GM21786 (cell line): ENCODE data around the gene CHST14.

ENCODE experiments used
- ATAC-seq: cut with Tn5 transposase; IDR thresholded peaks from one replicate; pipeline ENCODE4 v1.9.1; 2021; ENCODE audit not compliant: unreplicated experiment

CHST14 gene, protein sequence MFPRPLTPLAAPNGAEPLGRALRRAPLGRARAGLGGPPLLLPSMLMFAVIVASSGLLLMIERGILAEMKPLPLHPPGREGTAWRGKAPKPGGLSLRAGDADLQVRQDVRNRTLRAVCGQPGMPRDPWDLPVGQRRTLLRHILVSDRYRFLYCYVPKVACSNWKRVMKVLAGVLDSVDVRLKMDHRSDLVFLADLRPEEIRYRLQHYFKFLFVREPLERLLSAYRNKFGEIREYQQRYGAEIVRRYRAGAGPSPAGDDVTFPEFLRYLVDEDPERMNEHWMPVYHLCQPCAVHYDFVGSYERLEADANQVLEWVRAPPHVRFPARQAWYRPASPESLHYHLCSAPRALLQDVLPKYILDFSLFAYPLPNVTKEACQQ

DNA sequence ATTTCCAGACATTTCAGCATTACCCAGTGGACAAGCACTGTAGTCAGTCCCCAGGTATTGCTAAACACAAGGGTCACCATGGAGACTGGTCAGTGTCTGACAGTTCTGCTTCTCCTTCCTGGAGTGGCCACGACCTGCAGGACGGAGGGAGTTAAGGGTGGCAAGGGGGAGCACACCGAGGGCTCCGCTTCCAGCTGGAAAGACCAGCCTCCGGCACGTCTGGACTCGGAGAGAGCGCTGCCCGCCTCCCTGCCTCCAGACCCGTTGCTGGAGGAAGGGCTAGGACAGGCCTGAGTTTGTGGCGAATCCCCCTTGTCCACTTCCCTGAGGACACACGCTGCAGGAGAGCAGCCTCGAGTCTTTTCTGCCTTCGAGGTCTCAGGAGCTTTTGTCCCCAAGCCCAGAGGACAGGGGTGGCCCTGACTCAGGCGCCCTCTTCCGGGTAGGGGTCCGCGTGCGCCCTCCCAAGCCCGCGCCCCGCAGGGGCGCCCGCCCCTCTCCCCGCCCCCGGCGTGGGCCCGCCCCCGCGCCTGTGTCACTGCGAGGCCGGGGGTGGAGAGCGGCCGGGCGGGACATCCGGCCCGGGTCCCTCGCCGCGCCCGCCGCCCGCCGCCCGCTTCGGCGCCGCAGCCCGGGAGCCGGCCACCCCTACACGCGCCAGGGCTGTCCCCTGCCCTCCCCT, at the start of gene CHST14:
Gene CHST14 (plus strand): TSS at position 562 of the 682 bp plus-strand sequence. CDS start 230 bp downstream, outside the sequence.
- peak; percentile 44 for ATAC-seq

DNA sequence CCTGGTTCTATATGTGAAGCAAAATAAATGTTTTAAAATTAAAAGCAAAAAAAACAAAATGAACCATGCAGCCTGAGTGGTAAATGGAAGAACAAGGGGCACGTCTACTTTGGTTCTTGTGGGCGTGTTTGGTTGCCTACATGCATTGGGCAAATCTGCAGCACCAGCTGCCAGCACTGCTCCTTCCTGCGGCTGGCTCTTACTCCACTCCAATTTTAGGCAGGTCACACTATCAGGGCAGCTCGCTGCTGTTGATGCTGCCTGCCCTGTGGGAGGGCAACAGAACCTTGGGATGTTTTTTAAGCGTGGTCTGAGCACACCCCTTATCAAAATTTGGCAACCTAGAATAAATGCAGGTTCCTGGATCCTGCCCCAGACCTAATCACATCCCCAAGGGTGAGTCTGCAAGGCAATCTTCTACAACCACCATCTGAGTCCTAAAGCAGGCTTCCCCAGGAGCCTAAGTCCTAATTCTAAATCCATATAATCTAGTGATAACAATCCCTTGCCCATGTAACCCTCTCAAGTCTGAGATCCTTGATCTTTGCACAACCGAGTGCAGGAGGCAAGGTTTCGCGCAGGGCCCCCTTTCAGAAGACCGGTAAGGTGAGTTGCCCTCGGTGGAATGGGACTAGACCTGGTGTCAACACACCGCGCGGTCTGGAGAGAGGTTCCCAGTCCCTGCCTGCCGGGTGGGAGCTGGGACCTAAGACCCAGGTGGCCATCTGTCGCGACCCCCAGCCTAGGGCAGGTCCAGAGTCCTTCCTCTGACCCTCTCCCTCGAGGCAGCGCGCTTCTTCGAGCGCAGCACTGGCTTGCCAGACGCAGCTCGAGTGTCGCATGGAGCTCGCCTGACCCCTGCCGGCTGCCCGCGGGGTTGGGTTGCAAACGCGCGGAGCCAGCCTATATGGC, 49.3 kb upstream of the CHST14 start:
- ATAC-seq = peak; percentile 84

DNA sequence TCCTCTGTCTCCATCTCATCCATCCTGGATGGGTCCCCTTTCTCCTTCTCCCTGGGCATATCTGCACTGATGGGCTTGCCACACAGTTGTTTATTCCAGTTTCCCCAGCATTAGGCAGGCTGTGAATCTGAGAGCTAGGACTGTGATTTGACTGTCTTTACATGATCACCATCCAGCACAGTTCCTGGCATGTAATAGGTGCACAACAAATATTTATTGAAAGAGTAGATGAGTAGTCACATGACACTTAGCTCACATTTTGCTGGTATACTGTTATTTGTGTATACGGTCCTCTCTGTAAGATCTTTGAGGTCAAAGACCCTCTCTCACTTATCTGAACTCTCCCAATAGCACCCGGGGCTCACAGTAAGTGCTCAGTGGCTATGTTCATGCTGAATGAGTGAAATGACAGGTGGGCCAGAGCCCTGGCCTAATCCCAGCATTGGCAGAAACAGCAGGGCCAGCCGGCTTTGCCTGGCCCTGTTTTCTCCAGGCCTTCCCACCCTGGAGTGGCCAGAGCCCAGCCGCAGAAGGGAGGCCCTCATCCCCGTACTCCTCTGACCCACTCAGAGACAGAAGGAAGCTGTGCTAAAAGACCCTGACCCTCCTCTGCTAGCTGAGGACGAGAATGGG, 46.2 kb upstream of the CHST14 start:
- no peak for ATAC-seq

DNA sequence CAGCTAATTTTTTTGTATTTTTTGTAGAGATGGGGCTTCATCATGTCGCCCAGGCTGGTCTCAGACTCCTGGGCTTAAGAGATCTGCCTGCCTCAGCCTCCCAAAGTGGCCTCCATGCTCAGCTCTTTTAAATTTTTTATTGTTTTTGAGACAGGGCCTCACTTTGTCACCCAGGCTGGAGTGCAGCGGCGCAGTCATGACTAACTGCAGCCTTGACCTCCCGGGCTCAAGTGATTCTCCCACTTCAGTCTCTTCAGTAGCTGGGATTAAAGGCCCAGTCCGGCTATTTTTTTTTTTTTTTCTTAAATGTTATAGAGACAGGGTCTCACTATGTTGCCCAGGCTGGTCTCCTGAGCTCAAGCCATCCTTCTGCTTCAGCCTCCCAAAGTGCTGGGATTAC, 45.1 kb upstream of the CHST14 start:
- ATAC-seq = no peak

DNA sequence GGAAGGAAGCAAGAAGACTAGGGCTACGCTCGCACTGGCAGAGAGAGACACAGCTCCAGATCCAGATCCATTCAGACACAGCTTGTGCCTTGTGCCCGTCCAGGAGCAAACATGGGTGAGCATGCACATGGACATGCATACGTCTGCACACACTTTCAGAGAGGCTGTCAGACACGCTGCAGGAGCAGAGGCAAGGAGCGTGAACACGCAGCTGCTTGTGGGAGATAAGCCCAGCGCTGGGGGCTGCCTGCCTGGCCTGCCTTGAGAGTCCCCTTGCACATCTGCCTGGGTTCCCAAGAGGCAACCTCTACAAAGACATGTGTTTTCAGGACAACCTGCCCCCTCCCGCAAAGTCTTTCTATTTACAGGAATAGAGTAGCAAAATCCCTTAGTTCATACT, 43.6 kb upstream of the CHST14 start:
- ATAC-seq = no peak

DNA sequence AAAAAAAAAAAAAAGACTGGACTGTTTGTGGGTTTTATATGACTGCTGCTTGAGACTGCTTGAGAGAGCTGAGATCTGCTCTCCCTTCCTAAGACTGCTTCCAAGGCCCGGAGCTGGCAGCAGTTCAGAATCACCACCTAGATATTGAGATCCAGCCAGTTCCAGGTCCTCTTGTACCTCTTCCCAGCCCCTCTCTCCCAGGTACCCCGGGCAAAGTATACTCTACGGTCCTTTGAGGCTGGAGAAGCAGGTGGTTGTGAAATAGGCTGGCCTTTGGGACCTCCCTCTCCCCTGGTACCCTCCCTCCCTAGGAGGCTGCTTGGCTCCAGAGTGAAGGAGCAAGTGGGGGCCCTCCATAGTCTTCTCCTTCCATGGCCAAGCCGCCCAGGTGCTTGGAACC, 42.6 kb upstream of the CHST14 start:
- ATAC-seq = no peak

DNA sequence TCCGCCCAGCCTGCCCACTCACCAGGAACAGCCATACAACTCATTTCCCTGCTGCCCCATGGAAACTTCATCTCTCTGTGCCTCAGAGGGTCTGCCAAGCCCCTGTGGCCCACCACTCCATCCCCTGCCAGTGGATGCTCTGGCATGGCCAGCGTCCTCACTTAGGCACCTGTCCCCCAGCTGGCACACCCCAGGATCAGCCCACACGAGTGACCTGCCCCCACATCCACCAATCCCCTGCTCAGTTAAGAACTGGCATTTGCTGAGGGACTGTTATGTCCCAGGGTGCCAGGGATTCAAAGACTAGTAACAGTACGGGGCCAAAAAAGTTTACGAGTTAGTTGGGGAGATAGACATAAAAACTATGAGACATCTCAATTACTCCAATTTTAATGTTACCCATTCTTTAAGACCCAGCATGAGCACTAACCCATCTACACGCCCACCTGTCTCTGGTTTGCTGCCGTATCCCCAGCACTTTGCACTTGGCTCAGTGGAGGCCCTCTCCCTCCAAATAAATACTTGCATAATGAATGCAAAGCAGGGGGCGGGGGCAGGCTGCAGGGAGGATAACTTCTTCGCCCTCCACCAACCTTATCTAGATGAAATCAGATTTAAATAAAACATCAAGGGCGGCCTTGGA, 41.6 kb upstream of the CHST14 start:
- no peak for ATAC-seq

DNA sequence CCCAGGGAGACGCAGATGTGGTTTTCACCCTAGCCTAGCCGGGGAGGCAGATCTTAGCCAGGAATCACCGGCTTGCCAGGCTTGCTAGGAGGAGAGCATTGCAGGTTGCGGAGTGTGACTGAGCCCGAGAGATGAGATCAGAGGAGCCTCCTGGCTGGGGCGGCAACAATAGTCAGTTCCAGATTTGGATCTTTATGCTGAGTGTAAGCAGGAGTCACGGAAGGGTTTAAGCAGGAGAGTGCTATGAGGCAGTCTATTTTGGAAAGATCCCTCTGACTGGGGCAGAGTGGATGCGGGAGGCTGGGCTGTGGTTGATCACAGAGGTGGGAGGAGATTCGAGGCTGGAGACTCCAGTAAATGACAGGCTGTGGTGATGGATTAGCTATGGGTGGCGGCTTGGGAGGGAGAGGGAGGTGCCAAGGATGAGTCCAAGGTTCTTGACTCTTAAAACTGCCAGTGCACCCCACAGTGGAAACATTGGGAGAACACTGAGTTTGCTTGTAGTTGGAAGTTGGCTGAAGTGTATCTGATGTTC, 40.4 kb upstream of the CHST14 start:
- no peak for ATAC-seq

DNA sequence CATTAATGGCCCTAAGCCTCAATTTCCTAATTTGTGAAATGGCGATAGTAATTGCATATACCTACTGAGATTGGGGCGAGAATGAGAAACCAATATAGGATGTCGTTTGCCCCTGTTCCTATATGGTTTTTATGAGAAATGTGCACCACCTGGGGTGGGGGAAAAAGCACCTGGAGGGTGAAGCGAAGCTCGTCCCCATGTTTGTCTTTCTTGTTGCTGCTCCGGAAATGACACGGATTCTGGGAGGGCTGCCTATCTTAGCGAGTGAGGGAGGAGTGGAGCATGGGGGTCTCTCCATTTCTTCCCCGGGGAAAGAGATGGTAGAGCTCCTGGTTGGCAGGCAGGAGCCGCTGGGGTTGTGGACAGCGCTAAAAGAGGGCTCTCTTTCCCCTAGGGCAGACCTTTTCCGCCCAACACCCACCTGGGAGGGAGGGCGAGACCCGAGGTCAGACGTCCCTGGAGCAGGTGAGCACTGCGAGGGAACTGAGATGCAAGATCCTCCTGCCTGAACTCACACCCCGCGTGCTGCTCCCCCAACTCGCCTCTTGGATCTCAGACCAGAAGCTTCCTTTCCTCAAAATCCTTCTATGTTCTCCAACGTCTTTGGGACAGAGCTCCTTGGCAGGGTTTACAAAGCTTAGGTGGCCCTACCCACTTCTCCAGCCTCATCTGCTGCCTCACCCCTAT, 35.6 kb upstream of the CHST14 start:
- ATAC-seq = no peak

DNA sequence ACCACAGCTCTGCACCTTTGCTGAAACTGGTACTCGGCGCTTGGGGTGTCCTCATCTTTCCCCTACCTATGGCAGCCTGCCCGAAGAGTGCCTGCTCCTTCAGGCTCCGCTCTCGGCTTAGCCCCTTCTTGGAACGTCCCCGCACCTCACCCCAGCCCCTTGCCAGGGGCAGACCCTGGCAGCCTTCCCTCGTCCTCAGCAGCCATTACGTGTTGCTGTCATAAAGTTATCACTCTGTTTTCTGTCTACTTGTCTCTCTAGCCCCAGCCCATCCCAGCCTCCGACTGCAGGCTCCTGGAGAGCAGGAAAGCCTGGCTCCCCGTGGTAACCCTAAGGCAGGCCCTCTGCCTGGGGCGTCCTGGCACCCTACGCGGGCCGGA, 35.1 kb upstream of the CHST14 start:
- no peak for ATAC-seq

DNA sequence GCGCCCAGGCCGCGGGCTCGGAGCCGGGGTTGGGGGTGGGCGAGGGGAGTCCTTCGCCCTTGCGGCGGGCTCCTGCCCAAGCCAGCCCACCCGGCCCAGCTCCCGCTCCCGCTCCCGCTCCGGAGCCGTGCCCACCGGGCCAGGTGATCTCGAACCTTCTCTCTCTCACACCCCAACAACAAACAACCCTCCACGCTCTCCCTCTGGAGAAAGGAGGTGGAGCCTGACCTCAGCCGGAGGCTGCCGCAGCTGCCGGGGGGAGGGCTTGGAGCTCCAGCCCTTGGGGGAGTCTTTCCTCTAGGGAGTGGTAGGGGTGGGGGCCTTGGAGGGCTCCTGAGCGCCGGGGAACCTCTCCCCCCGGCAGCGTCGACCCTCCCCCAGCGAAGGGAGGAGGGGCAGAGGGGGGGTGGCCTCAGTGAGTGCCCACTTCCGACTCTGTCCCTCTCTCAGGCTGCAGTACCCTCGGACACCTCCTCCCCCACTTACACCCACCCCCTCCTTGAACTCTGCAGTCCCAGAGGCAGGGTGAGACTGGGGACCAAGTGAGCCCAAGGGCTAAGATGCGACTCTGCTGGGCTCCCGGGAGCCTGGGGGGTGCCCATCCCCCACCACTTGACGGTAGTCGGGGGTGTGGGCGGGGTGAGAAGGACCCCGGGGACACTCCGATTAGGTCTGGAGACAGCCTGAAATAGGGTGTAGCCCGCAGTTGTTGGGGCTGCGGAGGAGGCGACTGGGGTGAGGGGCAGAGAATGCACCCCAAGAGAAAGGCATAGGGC, 34.5 kb upstream of the CHST14 start:
- ATAC-seq = no peak

DNA sequence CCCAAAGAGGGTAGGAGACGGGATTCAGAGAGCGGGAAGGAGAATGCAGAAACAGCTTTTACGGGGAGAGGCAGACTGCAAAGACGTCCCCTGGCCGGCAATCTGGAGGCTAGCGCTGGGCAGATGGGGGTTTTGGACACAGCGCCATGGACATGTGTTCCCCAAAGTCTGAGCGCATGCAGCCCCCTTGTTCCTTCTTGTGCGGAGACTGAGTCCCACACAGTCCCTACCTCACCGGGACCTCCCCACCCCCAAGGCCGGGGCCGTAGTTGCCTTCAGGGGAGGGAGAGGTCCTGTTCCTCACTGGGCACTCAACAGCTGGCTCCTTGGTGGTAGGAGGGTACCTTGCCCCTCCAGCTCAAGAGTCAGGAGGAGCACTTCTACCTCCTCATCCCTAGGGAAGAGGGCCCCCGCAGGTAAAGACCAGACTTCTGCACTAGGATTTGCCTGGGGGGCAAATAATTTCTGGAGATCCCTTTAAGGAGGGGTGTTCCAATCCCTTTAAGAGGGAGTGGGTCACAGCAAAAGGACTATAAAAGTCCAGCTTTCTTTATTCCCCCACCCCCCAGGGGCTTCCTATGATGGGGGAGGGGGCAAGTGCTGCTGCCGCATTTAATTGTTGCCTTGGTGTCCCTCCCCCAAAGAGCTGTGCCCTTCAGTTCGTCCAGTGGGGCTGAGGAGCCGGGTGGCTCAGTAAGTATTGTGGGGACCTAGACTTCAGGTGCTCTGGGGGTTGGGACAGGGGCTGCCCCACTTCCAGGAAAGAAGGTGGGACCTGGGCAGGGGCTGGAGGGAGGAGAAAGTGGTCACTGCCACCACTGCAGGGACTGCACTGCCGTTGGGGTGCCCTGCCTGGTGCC, 33.7 kb upstream of the CHST14 start:
- no peak for ATAC-seq

DNA sequence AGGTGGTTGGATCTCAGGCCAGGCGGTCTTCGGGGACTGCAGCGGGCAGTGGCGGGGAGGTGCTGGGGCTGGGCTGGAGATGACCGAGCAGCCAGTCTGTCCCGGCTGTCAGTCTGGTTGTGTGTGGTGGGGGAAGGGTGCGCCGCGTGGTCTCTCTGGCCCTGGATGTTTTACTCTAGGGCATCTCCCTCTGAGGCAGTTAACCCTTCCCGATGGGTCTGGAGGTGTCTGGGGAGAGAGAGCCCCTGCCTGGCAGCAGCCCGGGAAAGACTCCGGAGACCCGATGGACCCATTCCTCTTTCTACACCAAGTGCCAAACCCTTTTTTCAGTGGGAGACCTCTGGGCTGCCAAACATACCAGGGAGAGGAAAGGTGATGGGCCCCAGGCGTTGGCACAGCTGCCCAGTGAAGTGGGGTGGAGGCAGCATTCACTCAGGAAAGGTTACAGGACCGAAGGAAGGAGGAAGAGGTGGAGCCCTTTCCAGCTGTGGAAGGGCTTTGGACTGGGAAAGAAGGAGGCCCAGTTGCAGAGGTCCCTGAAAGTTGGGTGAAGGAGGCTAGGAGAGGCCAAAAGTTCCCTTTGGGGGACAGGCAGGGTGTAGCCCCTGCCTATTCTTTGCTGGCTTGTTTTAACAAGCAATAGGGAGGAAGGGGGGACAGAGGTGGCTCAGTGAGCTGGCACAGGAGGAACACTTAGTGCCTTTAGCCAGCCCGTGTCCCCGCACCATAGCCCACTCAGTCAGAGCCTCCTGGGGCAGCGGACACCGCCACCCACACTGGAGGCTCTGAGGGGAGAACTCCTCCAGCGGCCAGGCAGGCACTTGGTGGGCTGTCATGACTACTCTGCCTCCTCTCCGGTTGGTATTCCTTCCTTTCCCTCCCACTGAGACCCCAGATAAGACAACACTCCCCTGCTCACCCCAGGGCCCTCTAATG, 32.8 kb upstream of the CHST14 start:
- no peak for ATAC-seq

DNA sequence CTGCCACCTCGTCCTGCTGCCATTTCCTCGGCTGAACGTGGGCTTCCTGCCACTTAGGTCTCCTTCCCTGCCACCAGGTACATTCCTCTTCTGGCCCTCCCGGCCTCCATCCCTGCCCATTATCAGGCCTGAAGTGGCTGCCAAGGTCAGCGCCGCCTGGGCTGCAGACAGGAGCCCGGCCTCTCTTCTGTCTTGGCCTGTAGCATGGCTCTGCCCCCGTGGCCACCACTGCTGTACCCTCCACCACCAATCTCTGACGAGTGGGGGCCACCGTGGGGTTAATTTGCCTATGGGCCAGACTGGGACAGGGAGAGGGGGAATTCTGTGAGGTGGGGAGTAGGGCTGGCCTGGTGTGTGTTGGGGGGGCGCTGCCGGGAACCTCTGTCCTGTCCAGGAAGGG, 32.1 kb upstream of the CHST14 start:
- no peak for ATAC-seq

DNA sequence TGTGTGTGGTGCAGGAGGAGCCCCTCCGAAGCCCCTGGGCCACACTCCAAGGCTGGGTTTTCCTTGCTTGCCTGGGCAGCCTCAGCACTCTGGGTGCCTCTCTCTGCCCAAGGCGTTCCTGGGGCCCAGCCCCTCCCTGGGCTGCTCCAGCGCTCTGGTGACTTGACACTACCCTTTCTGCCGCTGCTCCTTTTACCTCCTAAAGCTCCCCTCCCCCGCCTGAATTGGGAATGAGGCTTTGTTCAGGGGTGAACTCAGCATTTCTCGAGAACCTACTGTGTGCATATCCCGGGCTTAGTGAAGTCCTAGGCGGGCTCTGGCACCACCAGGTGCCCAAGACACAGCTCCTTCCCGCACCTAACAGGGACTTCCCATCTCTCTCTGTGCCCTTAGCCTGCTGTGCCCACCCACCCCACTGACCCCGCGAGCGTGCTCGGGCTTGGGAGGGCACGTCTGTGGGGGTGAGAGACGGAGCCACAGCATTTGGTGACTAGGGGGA, 31.3 kb upstream of the CHST14 start:
- no peak for ATAC-seq

DNA sequence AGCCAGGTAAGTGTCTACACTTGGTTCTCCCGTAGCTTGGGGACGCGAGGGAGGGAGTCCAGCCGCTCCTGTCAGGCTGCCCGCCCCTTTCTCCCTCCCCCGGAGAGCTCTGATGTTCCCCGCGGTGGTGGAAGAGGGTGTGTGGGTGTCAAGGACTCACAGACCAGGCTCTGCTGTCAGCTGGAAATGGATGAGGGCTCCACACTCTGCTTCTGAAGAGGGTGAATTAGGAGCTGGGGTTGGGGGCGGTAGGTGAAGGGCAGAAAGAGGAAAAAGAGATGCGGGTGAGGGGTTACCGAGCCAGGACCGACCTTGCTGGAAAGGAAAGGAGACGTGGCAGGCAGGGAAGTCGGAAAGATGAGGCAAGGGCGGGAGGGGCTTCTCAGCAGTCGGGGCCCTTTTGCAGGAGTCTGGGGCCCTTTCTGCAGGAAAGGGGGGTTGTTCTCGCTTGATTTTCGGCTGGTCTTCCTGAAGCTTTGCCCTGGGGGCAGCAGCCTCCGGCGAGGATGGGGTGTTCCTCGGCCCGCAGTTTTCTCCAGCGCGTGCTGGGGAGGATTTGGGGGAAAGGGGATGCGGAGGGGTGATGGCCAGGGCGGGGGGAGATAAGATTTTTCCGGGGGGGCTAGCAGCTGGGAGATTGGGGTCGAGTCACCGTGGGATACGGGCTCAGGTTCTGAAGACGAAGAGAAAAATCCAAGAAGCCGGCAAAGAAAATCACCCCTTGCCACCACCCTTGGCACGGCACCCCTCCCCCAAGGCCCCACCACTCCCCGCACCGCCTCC, 30.6 kb upstream of the CHST14 start:
- no peak for ATAC-seq
